Thyroid gland (tissue), 4 donors: ENCODE results near the gene TRIAP1. TPM values are rescaled to one million over a fixed set of nuclear protein-coding genes. Genes with fewer than 3 reads are reported as not detected.

ENCODE experiments used
- DNase-seq, 2 donors: peaks; one replicate each; pipeline ENCODE4 v3.0.0-alpha.2; 2019
- H3K27ac ChIP-seq, 3 donors: fragments of 200-600 bp; sonication (generic); 1 replicate in 2 of 3; 2 replicates in 1 of 3; pipeline ENCODE4 v1.5.1; 2016 to 2019; ENCODE audit warnings: mild to moderate bottlenecking in 1 of 3, moderate library complexity in 1 of 3
- H3K27me3 ChIP-seq: fragments of 200-600 bp; sonication (generic); one replicate; pipeline ENCODE4 v1.5.1; 2019
- H3K36me3 ChIP-seq, 2 donors: fragments of 200-600 bp; sonication (generic); one replicate each; pipeline ENCODE4 v1.5.1; 2016 to 2019
- H3K4me1 ChIP-seq, 2 donors: fragments of 200-600 bp; sonication (generic); one replicate each; pipeline ENCODE4 v1.5.1; 2017 to 2019
- H3K4me3 ChIP-seq, 3 donors: fragments of 200-600 bp; sonication (generic); replicated peaks in 1 of 3; 1 replicate in 2 of 3; 2 replicates in 1 of 3; pipeline ENCODE4 v1.5.1; 2016; ENCODE audit warnings: mild to moderate bottlenecking in 1 of 3
- H3K9me3 ChIP-seq: fragments of 200-600 bp; sonication (generic); one replicate; pipeline ENCODE4 v1.5.1; 2017
- POLR2A ChIP-seq, 2 donors: fragments of 450-650 bp; IDR thresholded peaks; one replicate each; pipeline ENCODE4 v1.6.1; 2017; ENCODE audit warnings: antibody characterized with exemption in 2 of 2, mild to moderate bottlenecking in 2 of 2, moderate library complexity in 1 of 2
- WGBS, 2 donors: methylation state at CpG; one replicate each; pipeline ENCODE4 v1.1.5; 2017; 5-methylcytosine and 5-hydroxymethylcytosine counted together
- intact Hi-C: fragments of 100-400 bp; cut with DNase I; formaldehyde crosslinking; loops from one replicate; pipeline ENCODE4 v1.15.1; 2023
- total RNA-seq, 4 donors: library from RNA; depleted of rRNA; stranded (reverse); fragments of >200 nt; gene quantifications; one replicate each; pipeline ENCODE4 v1.2.3, GENCODE V29; 2016
- TF ChIP-seq, protein P1 (sequence below), 6 experiments: fragments of 200-600 bp in 3 of 6; fragments of 450-650 bp in 3 of 6; sonication (generic) in 3 of 6; IDR thresholded peaks; one replicate each; pipeline ENCODE4 v1.5.1; 2016 to 2019; ENCODE audit warnings: antibody characterized with exemption in 6 of 6, mild to moderate bottlenecking in 2 of 6, inconsistent platforms in 1 of 6, moderate library complexity in 1 of 6

TRIAP1 gene
- total RNA-seq, 4 donors from 2014 or later = 8.1 to 15.2 (median 12.2) TPM

DNA sequence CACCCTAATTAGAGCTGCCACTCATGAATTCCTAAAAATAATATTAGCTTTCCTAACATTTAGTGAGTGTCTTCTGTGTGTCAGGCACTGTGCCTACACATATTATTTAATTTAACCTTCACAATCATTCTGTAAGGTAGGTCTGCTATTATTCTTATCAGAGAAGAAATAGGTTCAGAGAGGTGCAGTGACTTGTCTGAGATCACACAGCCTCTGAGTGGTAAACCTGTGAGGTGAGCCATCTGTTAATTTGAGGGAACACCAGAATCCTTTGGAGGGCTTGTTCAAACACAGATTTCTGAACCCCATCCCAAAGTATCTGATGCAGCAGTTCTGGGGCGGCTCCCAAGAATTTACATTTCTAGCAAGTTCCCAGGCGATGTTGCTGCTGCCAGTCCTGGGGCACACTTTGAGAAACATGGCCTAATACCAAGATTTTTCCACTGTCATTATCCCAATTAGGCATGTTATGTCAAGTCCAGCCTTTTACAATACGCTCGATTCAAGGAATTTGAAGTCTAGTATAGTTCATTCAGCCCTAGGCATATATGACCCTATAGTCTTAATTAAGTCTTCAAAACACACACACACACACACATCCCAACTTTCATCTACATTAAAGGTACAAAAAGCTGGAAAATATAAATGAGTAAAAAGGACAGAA, 28.1 kb downstream of the TRIAP1 start:
- no peak overlapping the region for H3K27ac ChIP-seq
- H3K27me3 ChIP-seq = no peaks in the 10 kb centered on the region
- whole genome bisulfite sequencing, 2 donors = 93 to 95% methylated on average over 4 of the region's 4 CpGs
- H3K4me1 ChIP-seq = no peaks in the 10 kb centered on the region
- TF ChIP-seq, protein P1, sequence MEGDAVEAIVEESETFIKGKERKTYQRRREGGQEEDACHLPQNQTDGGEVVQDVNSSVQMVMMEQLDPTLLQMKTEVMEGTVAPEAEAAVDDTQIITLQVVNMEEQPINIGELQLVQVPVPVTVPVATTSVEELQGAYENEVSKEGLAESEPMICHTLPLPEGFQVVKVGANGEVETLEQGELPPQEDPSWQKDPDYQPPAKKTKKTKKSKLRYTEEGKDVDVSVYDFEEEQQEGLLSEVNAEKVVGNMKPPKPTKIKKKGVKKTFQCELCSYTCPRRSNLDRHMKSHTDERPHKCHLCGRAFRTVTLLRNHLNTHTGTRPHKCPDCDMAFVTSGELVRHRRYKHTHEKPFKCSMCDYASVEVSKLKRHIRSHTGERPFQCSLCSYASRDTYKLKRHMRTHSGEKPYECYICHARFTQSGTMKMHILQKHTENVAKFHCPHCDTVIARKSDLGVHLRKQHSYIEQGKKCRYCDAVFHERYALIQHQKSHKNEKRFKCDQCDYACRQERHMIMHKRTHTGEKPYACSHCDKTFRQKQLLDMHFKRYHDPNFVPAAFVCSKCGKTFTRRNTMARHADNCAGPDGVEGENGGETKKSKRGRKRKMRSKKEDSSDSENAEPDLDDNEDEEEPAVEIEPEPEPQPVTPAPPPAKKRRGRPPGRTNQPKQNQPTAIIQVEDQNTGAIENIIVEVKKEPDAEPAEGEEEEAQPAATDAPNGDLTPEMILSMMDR (IDR thresholded peaks at IDR 0.05) = no peak
- TF ChIP-seq POLR2A (IDR thresholded peaks at IDR 0.05) = no peak
- intact Hi-C loops = no loop called here
- H3K36me3 ChIP-seq = no peaks in the 10 kb centered on the region
- DNase-seq = no peak
- H3K4me3 ChIP-seq = no peak overlapping the region
- no peaks in the 10 kb centered on the region for H3K9me3 ChIP-seq

DNA sequence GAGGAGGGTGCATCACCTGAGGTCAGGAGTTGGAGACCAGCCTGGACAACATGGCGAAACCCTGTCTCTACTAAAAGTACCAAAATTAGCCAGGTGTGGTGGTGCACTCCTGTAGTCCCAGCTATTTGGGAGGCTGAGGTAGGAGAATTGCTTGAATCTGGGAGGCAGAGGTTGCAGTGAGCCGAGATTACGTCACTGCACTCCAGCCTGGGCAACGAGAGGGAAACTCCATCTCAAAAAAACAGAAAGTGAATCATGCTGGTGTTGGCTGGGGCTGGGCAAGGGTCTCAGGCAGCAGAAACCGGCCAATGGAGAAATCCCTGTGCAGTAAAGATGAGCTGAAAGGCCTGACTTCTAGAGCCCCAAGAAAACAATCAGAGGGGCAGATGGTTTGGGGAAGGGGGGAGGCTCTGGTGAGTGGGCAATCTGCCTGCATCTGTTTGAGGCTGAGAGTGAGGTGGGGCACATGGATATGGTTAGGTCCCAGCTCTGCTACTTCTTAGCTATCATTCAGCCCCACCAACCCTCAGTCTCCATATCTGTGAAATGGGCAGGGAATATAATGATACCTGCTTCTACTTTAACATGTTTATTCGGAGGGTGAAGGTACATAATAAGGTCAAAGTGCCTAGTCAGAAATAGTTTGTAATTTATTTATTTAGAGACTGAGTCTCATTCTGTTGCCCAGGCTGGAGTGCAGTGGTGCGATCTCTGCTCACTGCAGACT, 29.5 kb downstream of the TRIAP1 start:
- intact Hi-C loops = no loop called here
- Histone ChIP-seq H3K27me3 (no peaks in the 10 kb centered on the region), H3K36me3 (no peaks in the 10 kb centered on the region), H3K27ac (no peak overlapping the region), H3K4me3 (no peak overlapping the region), H3K4me1 (no peaks in the 10 kb centered on the region), H3K9me3 (no peaks in the 10 kb centered on the region)
- no peak for TF ChIP-seq POLR2A (IDR thresholded peaks at IDR 0.05)
- no peak for DNase-seq
- WGBS, 2 donors = 82 to 88% methylated on average over 7 of the region's 7 CpGs

DNA sequence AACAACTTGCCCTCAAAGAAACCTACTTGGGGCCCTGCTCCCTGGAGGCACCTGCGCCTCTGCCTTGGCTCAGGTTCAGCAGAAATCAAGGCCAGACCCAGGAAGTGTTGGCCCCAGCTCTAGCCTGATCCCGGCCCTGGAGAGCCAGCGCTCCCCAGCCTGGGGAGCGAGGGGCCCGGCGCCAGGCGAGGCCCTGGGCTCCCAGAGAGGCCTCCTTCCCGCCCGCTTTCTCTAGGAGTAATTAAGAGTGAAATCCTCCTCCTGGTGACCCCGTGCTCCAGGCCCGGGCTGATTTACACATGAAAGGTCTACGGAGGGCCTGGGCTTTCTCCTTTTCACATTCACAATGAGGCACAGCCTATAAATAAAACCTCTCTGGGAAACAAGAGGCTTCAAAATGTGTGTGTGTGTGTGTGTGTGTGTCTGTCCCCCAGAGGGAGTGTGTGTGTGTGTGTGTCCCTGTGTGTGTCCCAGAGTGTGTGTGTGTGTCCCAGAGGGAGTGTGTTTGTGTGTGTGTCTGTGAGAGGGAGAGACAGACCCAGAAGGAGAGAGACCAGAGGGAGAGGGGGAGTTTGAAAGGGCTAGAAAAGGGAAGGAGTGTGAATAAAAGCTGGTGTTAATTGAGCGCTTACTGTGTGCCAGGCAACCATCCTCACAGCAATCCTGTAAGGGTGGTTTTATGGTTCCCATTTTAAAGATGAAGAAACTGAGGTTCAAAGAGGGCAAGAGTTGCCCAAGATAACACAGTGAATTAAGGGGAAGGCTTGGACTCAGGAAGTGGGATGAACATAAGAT, 32.1 kb downstream of the TRIAP1 start:
- DNase-seq = no peak
- WGBS, 2 donors = 37 to 44% methylated on average over 13 of the region's 13 CpGs
- no peaks in the 10 kb centered on the region for H3K36me3 ChIP-seq
- H3K4me3 ChIP-seq = no peak overlapping the region
- TF ChIP-seq, protein P1 (IDR thresholded peaks at IDR 0.05) = no peak
- TF ChIP-seq POLR2A (IDR thresholded peaks at IDR 0.05) = no peak
- no peaks in the 10 kb centered on the region for H3K9me3 ChIP-seq
- H3K27ac ChIP-seq = no peak overlapping the region
- H3K4me1 ChIP-seq = no peaks in the 10 kb centered on the region
- H3K27me3 ChIP-seq = no peaks in the 10 kb centered on the region
- intact Hi-C loops = no loop called here

DNA sequence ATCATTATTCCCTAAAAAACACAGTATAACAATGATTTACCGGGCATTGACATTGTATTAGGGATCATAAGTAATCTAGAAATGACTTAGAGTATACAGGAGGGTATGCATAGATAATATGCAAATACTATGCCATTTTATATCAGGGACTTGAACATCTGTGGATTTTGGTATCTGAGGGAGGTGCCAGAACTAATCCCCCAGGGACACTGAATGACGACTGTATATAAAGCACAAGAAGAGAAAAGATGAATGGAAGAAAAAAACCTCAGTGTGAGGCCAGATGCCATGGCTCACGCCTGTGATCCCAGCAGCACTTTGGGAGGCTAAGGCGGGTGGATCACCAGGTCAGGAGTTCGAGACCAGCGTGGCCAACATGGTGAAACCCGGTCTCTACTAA, 33.8 kb downstream of the TRIAP1 start:
- Histone ChIP-seq H3K27me3 (no peaks in the 10 kb centered on the region), H3K4me1 (no peaks in the 10 kb centered on the region), H3K36me3 (no peaks in the 10 kb centered on the region), H3K27ac (no peak overlapping the region), H3K4me3 (no peak overlapping the region), H3K9me3 (no peaks in the 10 kb centered on the region)
- no peak for DNase-seq
- intact Hi-C loops = no loop called here
- WGBS, 2 donors = 88 to 90% methylated on average over 7 of the region's 7 CpGs
- no peak for TF ChIP-seq POLR2A (IDR thresholded peaks at IDR 0.05)
- TF ChIP-seq, protein P1 (IDR thresholded peaks at IDR 0.05) = no peak

DNA sequence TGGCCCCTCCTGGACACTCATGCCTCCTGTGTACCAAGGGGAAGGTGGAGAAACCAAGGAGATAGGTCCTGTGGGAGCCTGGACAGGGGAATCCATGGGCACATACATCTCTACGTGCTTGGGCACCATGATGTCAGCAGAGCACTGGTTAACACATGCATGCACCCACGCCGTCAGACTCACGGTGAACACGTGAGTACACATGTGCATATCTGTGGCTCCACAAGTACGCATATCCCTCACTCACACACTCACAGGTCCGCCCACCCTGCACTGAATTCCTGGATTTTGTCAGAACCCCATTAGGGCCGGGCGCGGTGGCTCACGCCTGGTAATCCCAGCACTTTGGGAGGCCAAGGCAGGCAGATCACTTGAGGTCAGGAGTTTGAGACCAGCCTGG, 37.4 kb downstream of the TRIAP1 start:
- Histone ChIP-seq H3K4me3 (no peak overlapping the region), H3K27ac (no peak overlapping the region), H3K27me3 (no peaks in the 10 kb centered on the region), H3K36me3 (no peaks in the 10 kb centered on the region), H3K4me1 (no peaks in the 10 kb centered on the region), H3K9me3 (no peaks in the 10 kb centered on the region)
- TF ChIP-seq POLR2A (IDR thresholded peaks at IDR 0.05) = no peak
- TF ChIP-seq, protein P1 (IDR thresholded peaks at IDR 0.05) = no peak
- no peak for DNase-seq
- WGBS, 2 donors = 92 to 93% methylated on average over 10 of the region's 11 CpGs
- intact Hi-C loops = no loop called here
